Spinal cord (tissue), 10 donors: ENCODE data around the gene LMOD1. TPM values are rescaled to one million over a fixed set of nuclear protein-coding genes. Genes with fewer than 3 reads are reported as not detected.
A peak's percentile ranks its signal among the peaks of the same experiment; 100 is the strongest.
"Not testable (repeated sequence)": the region's sequence is repeated elsewhere in the genome, so short reads cannot be mapped to it uniquely, and the experiment has no call there.

Experiments
- DNase-seq, 6 donors: peaks; one replicate each; pipeline versions ENCODE4 v3.0.0 to v3.0.0-alpha.2; 2013 to 2015; ENCODE audit warnings: low spot score in 6 of 6, low read depth in 4 of 6
- H3K27ac ChIP-seq: one replicate; pipeline ENCODE4 v1.5.1; 2013; ENCODE audit warnings: low read depth, low read length, control low read depth
- H3K27me3 ChIP-seq: one replicate; pipeline ENCODE4 v1.6.1; 2013; ENCODE audit warnings: low read length; ENCODE audit not compliant: control insufficient read depth, insufficient read depth
- H3K36me3 ChIP-seq: one replicate; pipeline ENCODE4 v1.6.1; 2013; ENCODE audit warnings: low read length; ENCODE audit not compliant: control insufficient read depth, insufficient read depth
- H3K4me1 ChIP-seq: one replicate; pipeline ENCODE4 v1.6.1; 2013; ENCODE audit warnings: low read length; ENCODE audit not compliant: control insufficient read depth, insufficient read depth
- H3K4me3 ChIP-seq: one replicate; pipeline ENCODE4 v1.5.1; 2013; ENCODE audit warnings: low read depth, low read length, control low read depth
- H3K9me3 ChIP-seq: one replicate; pipeline ENCODE4 v1.6.1; 2013; ENCODE audit warnings: low read length; ENCODE audit not compliant: control insufficient read depth, insufficient read depth
- WGBS: methylation state at CpG from one replicate; pipeline ENCODE4 v1.1.5; 2013; ENCODE audit warnings: missing lambda C conversion rate; ENCODE audit not compliant: insufficient coverage; 5-methylcytosine and 5-hydroxymethylcytosine counted together
- polyA plus RNA-seq, 2 donors: library from polyadenylated mRNA; unstranded; fragments of 120-200 nt; gene quantifications; one replicate each; pipeline ENCODE4 v1.2.1, GENCODE V29; 2013; ENCODE audit not compliant: insufficient read length in 2 of 2
- total RNA-seq, 2 donors: library from RNA; depleted of rRNA in 1 of 2; stranded (reverse); fragments of 120-200 nt in 1 of 2; fragments of >200 nt in 1 of 2; gene quantifications; one replicate each; pipeline versions ENCODE4 v1.2.3 to v1.2.4, GENCODE V29; 2013 to 2014
- donor health status: healthy.

The LMOD1 gene
- total and polyA plus RNA-seq, 4 donors, result 1.9 to 8.4 (median 4.1) TPM

GRCh38 chr1:201949491-201949890 is 3.1 kb upstream of the LMOD1 start:
- Histone ChIP-seq H3K4me1 (peaks cover 17% of the 10 kb centered on the region), H3K27me3 (peaks cover 20% of the 10 kb centered on the region), H3K27ac (peak overlapping the region; percentile 1), H3K4me3 (no peak overlapping the region), H3K36me3 (no peaks in the 10 kb centered on the region), H3K9me3 (no peaks in the 10 kb centered on the region)
- DNase-seq, result no peak

- Histone ChIP-seq H3K4me1 (peaks cover 13% of the 10 kb centered on the region), H3K36me3 (no peaks in the 10 kb centered on the region), H3K9me3 (no peaks in the 10 kb centered on the region), H3K27me3 (peaks cover 20% of the 10 kb centered on the region), H3K27ac (no peak overlapping the region), H3K4me3 (no peak overlapping the region)
- DNase-seq, result no peak
- WGBS, result 76% methylated on average over 2 of the region's 3 CpGs
Measured at GRCh38 chr1:201947697-201948008, 1.3 kb upstream of the LMOD1 start.

- 17% methylated on average over 7 of the region's 10 CpGs for WGBS
- DNase-seq, result no peak
- Histone ChIP-seq H3K9me3 (no peaks in the 10 kb centered on the region), H3K36me3 (no peaks in the 10 kb centered on the region), H3K27me3 (peaks cover 20% of the 10 kb centered on the region), H3K4me1 (peaks cover 17% of the 10 kb centered on the region), H3K4me3 (peak overlapping the region; percentile 53), H3K27ac (no peak overlapping the region)
Measured at GRCh38 chr1:201945863-201946223, 505 bp downstream of the LMOD1 start.

GRCh38 chr1:201945157-201945556 is 1.2 kb downstream of the LMOD1 start:
- no peak overlapping the region for H3K27ac ChIP-seq
- DNase-seq, result no peak

GRCh38 chr1:201944639-201945038 is 1.7 kb downstream of the LMOD1 start:
- WGBS, result 60% methylated on average over 1 of the region's 3 CpGs

More at GRCh38 chr1:201945157-201945556, 1.2 kb downstream of the LMOD1 start:
- Histone ChIP-seq H3K36me3 (no peaks in the 10 kb centered on the region), H3K9me3 (no peaks in the 10 kb centered on the region), H3K4me1 (peaks cover 17% of the 10 kb centered on the region), H3K27me3 (peaks cover 20% of the 10 kb centered on the region), H3K4me3 (no peak overlapping the region)
- 60% methylated on average over 1 of the region's 4 CpGs for WGBS

GRCh38 chr1:201944002-201944401 is 2.3 kb downstream of the LMOD1 start:
- no peaks in the 10 kb centered on the region for H3K9me3 ChIP-seq
- no peak overlapping the region for H3K27ac ChIP-seq
- peaks cover 17% of the 10 kb centered on the region for H3K4me1 ChIP-seq
- H3K36me3 ChIP-seq, result no peaks in the 10 kb centered on the region
- 63% methylated on average over 1 of the region's 6 CpGs for WGBS
- no peak overlapping the region for H3K4me3 ChIP-seq
- H3K27me3 ChIP-seq, result peaks cover 20% of the 10 kb centered on the region
- DNase-seq, result no peak

More at GRCh38 chr1:201944639-201945038, 1.7 kb downstream of the LMOD1 start:
- no peaks in the 10 kb centered on the region for H3K9me3 ChIP-seq
- no peak for DNase-seq
- peaks cover 20% of the 10 kb centered on the region for H3K27me3 ChIP-seq
- H3K36me3 ChIP-seq, result no peaks in the 10 kb centered on the region
- peaks cover 17% of the 10 kb centered on the region for H3K4me1 ChIP-seq
- no peak overlapping the region for H3K4me3 ChIP-seq
- H3K27ac ChIP-seq, result no peak overlapping the region

- no peak overlapping the region for H3K27ac ChIP-seq
- no peaks in the 10 kb centered on the region for H3K9me3 ChIP-seq
Measured at GRCh38 chr1:201942129-201942495, 4.2 kb downstream of the LMOD1 start.

GRCh38 chr1:201941420-201942128 is 4.8 kb downstream of the LMOD1 start:
- peaks cover 6% of the 10 kb centered on the region for H3K27me3 ChIP-seq
- no peaks in the 10 kb centered on the region for H3K36me3 ChIP-seq
- no peak for DNase-seq
- no peak overlapping the region for H3K4me3 ChIP-seq
- peaks cover 17% of the 10 kb centered on the region for H3K4me1 ChIP-seq
- WGBS, result 26% methylated on average over 9 of the region's 18 CpGs
- H3K27ac ChIP-seq, result no peak overlapping the region
- no peaks in the 10 kb centered on the region for H3K9me3 ChIP-seq

More at GRCh38 chr1:201942129-201942495, 4.2 kb downstream of the LMOD1 start:
- peaks cover 11% of the 10 kb centered on the region for H3K27me3 ChIP-seq
- no peak for DNase-seq
- H3K36me3 ChIP-seq, result no peaks in the 10 kb centered on the region
- 94% methylated on average over 1 of the region's 1 CpG for WGBS
- H3K4me3 ChIP-seq, result no peak overlapping the region
- peaks cover 22% of the 10 kb centered on the region for H3K4me1 ChIP-seq

GRCh38 chr1:201940316-201940715 is 6.0 kb downstream of the LMOD1 start:
- not testable (repeated sequence) for H3K4me1 ChIP-seq, H3K36me3 ChIP-seq, H3K9me3 ChIP-seq, DNase-seq, H3K27ac ChIP-seq, H3K4me3 ChIP-seq, H3K27me3 ChIP-seq
- 93% methylated on average over 8 of the region's 10 CpGs for WGBS

- Histone ChIP-seq H3K27ac (no peak overlapping the region), H3K9me3 (no peaks in the 10 kb centered on the region), H3K36me3 (no peaks in the 10 kb centered on the region), H3K27me3 (no peaks in the 10 kb centered on the region), H3K4me3 (no peak overlapping the region), H3K4me1 (peaks cover 8% of the 10 kb centered on the region)
- WGBS, result 77% methylated on average over 3 of the region's 5 CpGs
- DNase-seq, result no peak
Measured at GRCh38 chr1:201939574-201939973, 6.8 kb downstream of the LMOD1 start.
